H1 (cell line): ENCODE results near the gene FARSB. TPM values are rescaled to one million over a fixed set of nuclear protein-coding genes. Genes with fewer than 3 reads are reported as not detected.

Source experiments
- ASH2L ChIP-seq: fragments of 200-600, 300-600 bp; sonication (generic); IDR thresholded peaks from one replicate; pipeline ENCODE4 v1.7.1; 2017; ENCODE audit warnings: low read length
- CHD7 ChIP-seq: fragments of 300-600 bp; sonication (generic); IDR thresholded peaks from 2 replicates; pipeline ENCODE4 v1.7.1; 2012; ENCODE audit warnings: low read length, moderate library complexity, mild to moderate bottlenecking, inconsistent platforms; ENCODE audit not compliant: insufficient replicate concordance
- GTF2F1 ChIP-seq: IDR thresholded peaks from 2 replicates; pipeline ENCODE4 v1.6.1; 2012; ENCODE audit warnings: low read depth, low read length, improper control_type of control experiment, borderline replicate concordance
- JUND ChIP-seq: IDR thresholded peaks from 2 replicates; pipeline ENCODE4 v1.6.1; 2011; ENCODE audit warnings: mild to moderate bottlenecking, improper control_type of control experiment, low read length
- MAFK ChIP-seq: IDR thresholded peaks from 2 replicates; pipeline ENCODE4 v1.6.1; 2012; ENCODE audit warnings: low read depth, mild to moderate bottlenecking, improper control_type of control experiment, low read length
- RFX5 ChIP-seq: IDR thresholded peaks from 2 replicates; pipeline ENCODE4 v1.6.1; 2011; ENCODE audit warnings: low read depth, low read length, improper control_type of control experiment, borderline replicate concordance
- SRF ChIP-seq: IDR thresholded peaks from 2 replicates; pipeline ENCODE4 v1.6.1; 2011; ENCODE audit warnings: mild to moderate bottlenecking, low read depth, low read length, moderate library complexity
- TCF12 ChIP-seq: IDR thresholded peaks from 2 replicates; pipeline ENCODE4 v1.6.1; 2011; ENCODE audit warnings: low read depth, mild to moderate bottlenecking, low read length
- TEAD4 ChIP-seq: IDR thresholded peaks from 2 replicates; pipeline ENCODE4 v1.6.1; 2012; ENCODE audit warnings: low read depth, low read length, inconsistent platforms, mixed read lengths
- USF2 ChIP-seq: IDR thresholded peaks from 2 replicates; pipeline ENCODE4 v1.6.1; 2011; ENCODE audit warnings: low read length, improper control_type of control experiment
- polyA plus RNA-seq, 7 experiments: library from polyadenylated mRNA; depleted of rRNA in 3 of 7; stranded (reverse) in 5 of 7; unstranded in 2 of 7; fragments of >200 nt in 5 of 7; fragments of 200-250 nt in 2 of 7; gene quantifications; 1 replicate in 5 of 7; 2 replicates in 1 of 7; 4 replicates in 1 of 7; pipeline versions ENCODE4 v1.2.1 to v1.2.3, GENCODE V29; 2011 to 2013; ENCODE audit warnings: missing spikeins in 2 of 7, mixed read lengths in 2 of 7
- total RNA-seq: library from RNA; stranded (reverse); fragmentation: NEBNext Ultra II Directional; extraction: Animal tissue kit (Norgen Biotek cat#: 25700); gene quantifications from 2 replicates; pipeline ENCODE4 v1.2.1, GENCODE V29; 2021

FARSB gene
- total and polyA plus RNA-seq, 2 of the 8 experiments (the other 6 are each of a cell fraction or from before 2014, with no cell fraction given), result 21.0 to 37.9 TPM

- TF ChIP-seq CHD7 (no peak), ASH2L (no peak), RFX5 (no peak), SRF (no peak), MAFK (no peak), TCF12 (no peak), TEAD4 (no peak), USF2 (no peak), JUND (no peak), GTF2F1 (no peak)
Observed at GRCh38 chr2:222621893-222622292, 34.0 kb downstream of the FARSB start (continued).
